NB4 (cell line): Measurements from ENCODE around the gene ZBTB14.

Source experiments
- CTCF ChIP-seq: IDR thresholded peaks from one replicate; pipeline ENCODE4 v1.5.1; 2012; ENCODE audit warnings: low read depth, low read length
- MAX ChIP-seq: IDR thresholded peaks from 2 replicates; pipeline ENCODE4 v1.6.1; 2011; ENCODE audit warnings: low read depth, low read length
- MYC ChIP-seq: IDR thresholded peaks from 2 replicates; pipeline ENCODE4 v1.6.1; 2011; ENCODE audit warnings: low read depth, low read length
- POLR2A ChIP-seq: IDR thresholded peaks from 2 replicates; pipeline ENCODE4 v1.6.1; 2011; ENCODE audit warnings: mild to moderate bottlenecking; ENCODE audit not compliant: insufficient read length; ENCODE audit errors: extremely low read depth

- TF ChIP-seq CTCF (no peak), POLR2A (no peak), MAX (no peak), MYC (no peak)
Observed at GRCh38 chr18:5297597-5297996, 2.1 kb upstream of the ZBTB14 start.
